Fibroblast of the conjunctiva (primary cell): ENCODE data around the gene RAB3GAP2.
"Not testable (repeated sequence)": the region's sequence is repeated elsewhere in the genome, so short reads cannot be mapped to it uniquely, and the experiment has no call there.

Experiments used
- DNase-seq: peaks from one replicate; pipeline ENCODE4 v3.0.0-alpha.2; 2010; ENCODE audit warnings: low read depth

RAB3GAP2 gene

DNA sequence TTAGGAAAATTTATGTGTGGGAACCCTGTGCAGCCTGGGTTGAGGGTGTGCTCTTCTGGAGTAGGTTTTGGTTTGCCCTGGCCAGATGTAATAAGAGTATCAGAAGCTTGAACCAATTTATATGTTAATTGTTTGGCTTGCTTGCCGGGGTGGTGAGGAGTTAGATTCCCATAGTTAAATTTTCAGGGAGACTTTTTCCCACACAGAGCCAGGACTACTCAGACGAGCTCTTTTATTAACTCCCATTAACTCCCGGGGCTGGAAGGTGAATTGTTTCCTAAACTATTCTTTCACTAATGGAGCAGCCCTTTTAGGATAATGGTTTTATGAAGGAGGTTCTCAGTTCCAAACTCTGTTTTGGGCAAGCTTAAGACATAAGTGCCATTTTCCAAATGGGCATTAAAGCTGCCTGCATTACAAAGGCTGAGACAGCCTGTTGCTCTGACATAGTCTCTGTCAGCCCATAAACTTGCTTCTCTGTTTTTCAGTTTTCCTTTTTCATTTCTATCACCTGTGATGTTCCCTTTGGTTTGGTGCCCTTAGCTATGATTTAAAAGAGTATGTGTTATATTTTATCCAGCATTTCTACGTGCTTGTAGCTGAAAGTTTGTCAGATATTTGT, 18.0 kb upstream of the RAB3GAP2 start:
- no peak for DNase-seq

DNA sequence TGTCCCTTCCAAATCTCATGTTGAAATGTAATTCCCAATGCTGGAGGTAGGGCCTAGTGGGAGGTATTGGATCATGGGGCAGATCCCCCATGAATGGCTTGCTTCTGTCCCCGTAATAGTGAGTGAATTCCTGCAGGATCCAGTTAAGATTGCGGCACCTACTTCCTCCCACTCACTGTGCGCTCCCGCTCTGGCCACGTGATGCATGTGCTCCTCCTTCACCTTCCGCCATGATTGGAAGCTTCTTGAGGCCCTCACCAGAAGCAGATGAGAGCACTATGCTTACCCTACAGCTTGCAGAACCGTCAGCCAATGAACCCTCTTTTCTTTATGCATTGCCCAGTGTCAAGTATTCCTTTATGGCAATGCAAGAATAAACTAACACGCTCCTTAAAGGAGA, 14.9 kb upstream of the RAB3GAP2 start:
- DNase-seq, result no peak

DNA sequence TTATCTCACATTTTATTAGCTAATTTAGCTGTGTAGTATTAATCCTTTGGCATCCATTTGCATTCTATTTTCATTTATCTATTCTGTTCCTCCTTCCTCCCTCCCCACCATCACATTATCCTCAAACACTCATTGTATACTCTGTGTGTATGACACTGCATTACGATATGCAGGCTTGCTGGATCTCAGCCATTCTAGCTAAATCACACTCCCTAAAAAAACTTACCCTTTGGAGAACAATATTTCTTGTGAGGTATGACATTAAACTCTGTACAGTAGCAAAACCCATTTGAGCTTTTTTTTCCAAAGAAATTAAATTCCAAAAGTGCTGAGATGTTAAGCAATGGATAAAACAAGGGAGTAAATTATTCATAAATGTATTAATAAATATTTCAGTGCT, 11.4 kb upstream of the RAB3GAP2 start:
- DNase-seq, result no peak

DNA sequence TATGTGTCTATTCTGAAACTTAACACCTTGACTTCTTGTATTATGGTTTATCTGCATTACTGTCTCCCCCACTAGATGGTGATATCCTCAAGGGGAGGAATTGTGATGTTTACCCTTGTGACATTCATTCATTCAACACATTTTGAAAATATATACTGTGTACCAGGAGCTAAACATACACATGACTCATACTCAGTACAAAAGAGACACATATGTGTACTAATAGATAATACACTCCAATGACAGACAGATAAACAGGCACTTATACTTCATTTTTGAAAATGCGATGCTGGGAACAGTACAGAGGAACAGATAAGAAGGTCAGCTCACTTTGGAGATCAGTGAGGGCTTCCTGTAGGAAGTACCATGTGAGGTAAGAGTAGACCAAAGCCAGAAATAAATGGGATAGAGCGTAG, 8.9 kb upstream of the RAB3GAP2 start:
- peak; percentile 17 for DNase-seq

DNA sequence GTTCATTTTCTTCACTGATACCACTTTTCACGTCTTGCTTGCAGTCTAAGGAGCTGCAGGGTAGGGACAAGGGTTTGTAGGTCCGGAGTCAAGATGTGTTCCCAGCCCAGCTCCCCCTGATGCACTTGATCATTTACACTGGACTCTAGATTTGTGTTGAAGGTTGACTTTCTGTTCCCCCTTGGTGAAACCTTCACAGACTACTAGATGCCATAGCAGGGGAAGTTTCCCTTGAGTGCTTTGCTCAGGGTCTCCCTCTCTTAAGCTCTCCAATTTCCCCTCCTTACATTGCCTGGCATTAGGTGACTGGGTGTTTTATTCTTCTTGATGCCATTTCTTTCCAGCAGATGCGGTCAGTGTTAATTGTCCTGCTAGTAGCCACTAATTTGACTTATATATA, 8.0 kb upstream of the RAB3GAP2 start:
- DNase-seq, result no peak

DNA sequence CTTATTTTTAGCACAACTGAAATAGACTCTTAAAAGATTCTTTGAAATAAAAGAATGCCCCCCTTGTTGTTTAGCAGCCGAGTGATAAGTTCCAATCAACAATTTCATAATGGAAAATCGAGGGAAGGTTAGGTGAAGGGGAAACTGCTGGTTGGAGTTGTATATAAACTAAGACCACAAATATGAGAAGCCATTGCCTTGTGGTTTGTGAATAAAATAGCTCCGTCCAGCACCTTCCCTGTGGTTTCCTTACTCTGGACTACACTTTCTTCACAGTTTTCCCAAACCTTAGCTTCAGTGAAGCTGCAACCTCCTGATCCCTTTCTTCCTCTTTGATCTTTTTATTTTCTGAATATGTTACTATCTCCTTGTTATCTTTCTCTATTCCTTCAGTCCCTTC, 6.7 kb upstream of the RAB3GAP2 start:
- DNase-seq, result no peak

DNA sequence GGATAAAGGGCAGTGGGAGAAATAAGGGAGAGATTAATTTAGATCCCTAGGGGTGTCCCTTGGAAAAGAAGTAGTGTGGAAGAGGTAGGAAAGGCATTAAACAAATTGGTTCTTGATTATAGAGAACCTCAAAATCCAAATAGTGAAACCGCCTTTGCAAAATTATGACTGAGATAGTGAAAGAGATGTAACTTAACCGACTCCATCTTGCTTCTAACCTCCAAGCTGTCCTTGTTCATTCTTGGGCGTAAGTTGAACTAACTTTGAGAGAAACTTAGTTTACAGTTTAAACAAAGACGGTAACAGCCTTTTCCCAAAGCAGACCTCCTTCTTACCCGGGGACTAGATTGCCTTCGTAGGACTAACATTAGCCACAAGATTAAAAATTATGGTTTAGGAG, 3.2 kb upstream of the RAB3GAP2 start:
- no peak for DNase-seq

DNA sequence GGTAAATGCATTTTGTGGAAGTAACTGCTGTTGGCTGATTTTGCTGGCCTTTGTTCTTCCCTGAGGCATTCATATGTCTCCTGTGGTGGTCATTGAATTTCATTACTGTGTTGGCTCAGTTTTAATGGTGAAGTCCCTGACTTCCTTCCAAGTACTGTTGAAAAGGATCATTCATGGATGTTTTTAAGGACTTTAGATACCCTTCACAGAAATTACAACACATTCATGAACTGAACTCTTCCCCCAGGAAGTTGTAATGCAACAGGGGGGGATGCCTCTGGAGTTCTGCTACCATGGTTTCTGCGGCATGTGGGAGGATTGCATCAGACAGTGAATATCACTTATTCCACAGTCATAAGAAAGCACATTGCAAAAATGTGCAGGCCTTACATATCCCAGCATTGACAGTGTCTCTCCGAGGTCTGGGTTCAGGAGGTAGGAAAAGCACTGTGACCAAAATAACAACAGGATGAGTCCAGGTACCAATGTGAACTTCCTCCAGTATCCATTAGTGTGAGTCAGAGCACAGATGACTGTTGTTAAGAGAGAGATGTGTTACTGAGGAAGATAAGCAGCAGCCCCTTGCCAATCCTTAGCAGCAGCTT, 2.1 kb upstream of the RAB3GAP2 start:
- peak; percentile 46 for DNase-seq

DNA sequence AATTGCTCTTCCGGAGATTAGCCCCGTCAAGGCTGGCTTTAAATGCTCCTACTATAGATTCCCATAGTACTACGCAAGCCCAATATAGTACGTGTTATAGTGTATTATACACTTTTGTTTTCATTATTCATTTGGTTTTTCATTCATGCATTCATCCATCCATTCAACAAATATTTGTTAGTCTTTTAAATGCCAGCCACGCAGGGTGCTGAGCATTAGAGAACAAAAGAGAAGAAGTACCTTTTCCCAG, 513 bp upstream of the RAB3GAP2 start:
- DNase-seq, result no peak

DNA sequence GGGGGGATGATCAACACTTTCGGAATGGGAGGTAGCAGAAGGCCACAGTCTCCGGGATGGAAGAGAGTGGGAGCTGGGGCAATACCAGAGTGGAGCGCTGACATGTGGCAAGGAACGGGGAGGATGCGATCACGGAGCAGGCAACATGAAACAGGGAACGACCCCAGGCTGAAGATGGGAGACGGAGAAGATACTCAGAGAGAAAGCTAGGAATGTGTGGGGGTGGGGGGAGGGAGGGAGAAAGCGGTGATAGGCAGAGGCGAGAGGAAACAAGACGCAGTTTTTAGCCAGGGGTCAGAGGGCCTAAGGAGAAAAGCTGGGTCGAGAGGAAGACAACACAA, 577 bp downstream of the RAB3GAP2 start:
- peak; percentile 6 for DNase-seq

DNA sequence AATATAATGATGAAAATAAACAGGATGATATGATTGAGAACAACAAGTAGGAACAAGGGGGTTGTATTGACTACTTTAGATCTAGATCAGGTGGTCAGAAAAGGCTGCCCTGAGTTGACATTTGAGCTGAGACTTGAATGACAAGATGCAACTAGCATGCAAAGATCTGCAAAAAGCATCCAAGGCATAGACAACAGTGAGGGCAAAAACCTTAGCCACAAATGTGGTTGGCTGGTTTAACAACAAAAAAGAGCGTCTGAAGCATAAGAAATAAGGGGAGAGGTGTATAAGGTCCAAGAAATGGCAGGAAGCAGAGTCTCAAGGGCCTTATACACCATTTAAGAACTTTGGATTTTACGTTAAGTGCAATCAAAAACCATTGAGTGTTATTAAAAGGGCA, 3.2 kb downstream of the RAB3GAP2 start:
- no peak for DNase-seq

DNA sequence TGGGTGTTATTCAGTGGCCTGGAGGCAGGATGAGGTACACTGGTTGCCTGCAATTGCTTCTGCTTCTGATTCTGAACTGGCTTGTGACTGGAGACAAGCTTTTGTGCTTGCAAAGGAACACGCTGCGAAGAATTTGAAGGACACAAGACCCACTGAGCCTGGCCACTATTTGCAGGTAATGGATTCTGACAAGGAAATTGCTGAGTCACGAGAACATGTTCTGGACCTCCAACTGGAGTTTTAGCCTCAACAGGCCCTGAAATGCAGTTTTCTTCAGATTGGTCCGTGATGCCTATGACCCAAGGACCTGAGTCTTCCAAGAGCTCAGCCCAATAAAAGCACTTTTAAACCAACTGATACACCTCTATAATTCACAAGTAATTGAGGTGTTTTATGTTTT, 4.6 kb downstream of the RAB3GAP2 start:
- no peak for DNase-seq

DNA sequence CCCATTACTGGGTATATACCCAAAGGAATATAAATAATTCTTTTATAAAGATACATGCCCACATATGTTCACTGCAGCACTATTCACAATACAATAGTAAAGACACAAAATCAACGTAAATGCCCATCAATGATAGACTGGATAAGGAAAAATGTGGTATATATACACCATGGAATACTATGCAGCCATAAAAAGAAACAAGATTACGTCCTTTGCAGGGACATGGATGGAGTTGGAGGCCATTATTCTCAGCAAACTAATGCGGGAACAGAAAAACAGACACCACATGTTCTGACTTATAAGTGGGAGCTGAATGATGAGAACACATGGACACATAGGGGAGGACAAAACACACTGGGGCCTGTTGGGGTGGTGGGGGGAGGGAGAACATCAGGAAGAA, 12.0 kb downstream of the RAB3GAP2 start:
- not testable (repeated sequence) for DNase-seq

DNA sequence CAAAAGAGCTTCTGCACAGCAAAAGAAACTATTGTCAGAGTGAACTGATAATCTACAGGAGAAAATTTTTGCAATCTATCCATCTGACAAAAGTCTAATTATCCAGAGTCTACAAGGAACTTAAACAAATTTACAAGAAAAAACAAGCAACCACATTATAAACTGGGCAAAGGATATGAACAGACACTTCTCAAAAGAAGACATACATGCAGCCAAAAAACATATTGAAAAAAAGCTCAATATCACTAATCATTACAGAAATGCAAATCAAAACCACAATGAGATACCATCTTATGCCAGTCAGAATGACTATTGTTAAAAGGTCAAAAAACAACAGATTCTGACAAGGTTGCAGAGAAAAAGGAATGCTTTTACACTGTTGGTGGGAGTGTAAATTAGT, 12.5 kb downstream of the RAB3GAP2 start:
- not testable (repeated sequence) for DNase-seq

DNA sequence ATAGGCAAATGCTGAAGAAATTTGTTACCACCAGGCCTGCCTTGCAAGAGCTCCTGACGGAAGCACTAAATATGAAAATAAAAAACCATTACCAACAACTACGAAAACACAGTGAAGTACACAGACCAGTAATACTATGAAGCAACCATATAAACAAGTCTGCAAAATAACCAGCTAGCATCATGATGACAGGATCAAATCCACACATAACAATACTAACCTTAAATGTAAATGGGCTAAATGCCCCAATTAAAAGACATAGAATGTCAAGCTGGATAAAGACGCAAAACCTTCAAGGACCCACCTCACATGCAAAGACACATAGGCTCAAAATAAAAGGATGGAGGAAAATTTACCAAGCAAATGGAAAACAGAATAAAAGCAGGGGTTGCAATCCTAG, 16.1 kb downstream of the RAB3GAP2 start:
- DNase-seq, result not testable (repeated sequence)

DNA sequence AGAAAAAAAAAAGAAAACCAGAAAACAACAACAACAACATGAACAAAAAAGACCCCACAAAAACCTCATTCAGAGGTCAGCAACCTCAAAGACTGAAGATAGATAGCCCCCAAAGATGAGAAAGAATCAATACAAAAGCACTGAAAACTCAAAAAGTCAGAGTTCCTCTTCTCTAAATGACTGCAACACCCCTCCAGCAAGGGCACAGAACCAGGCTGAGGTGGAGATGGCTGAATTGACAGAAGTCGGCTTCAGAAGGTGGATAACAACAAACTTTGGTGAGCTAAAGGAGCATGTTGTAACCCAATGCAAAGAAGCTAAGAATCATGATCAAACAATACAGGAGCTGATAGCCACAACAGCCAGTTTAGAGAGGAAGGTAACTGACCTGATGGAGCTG, 17.0 kb downstream of the RAB3GAP2 start:
- DNase-seq, result no peak

DNA sequence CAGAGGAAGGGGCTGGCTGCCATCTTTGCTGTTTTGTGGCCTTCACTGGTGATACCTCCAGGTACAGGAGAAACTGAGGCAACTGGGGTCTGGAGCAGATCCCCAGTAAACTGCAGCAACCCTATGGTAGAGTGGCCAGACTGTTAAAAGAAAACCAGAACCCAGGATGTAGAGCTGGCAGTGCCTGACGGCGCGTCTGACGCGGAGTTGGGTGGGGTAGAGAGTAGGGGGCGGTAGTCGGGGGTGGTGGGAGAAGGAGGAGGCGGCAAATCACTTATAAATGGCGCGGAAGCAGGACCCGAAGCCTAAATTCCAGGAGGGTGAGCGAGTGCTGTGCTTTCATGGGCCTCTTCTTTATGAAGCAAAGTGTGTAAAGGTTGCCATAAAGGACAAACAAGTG, 19.0 kb downstream of the RAB3GAP2 start:
- DNase-seq, result not testable (repeated sequence)

DNA sequence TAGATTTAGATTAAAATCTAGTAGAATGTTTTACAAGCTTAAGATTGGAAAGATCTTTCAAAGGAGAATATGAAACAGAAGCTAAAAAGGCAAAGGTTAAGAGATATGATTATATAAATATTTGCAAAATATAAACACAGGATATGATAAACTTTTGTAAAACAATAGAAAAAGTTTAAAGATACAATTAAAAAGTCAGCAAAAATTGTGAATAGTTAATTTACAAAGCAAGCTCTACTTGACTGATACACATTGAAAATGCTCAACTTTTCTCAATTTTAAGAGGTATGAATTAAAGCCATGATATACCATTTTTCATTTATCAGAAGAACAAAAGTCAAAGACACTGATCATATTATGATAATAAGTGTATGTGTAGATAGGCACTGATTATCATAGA, 21.0 kb downstream of the RAB3GAP2 start:
- DNase-seq, result no peak

DNA sequence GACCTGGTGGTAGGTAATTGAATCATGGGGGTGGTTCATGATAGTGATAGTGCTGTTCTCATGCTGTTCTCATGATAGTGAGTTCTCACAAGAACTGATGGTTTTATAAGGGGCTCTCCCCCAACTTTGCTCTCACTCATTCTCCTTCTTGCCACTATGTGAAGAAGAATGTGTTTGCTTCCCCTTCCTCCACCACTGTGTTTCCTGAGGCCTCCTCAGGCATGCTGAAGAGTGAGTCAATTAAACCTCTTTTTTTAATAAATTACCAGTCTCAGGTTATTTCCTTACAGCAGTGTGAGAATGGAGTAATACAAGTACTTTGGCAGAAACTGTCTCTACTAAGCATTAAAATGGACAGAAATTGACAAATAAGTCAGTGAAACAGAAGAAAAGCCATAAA, 21.6 kb downstream of the RAB3GAP2 start:
- DNase-seq, result no peak

DNA sequence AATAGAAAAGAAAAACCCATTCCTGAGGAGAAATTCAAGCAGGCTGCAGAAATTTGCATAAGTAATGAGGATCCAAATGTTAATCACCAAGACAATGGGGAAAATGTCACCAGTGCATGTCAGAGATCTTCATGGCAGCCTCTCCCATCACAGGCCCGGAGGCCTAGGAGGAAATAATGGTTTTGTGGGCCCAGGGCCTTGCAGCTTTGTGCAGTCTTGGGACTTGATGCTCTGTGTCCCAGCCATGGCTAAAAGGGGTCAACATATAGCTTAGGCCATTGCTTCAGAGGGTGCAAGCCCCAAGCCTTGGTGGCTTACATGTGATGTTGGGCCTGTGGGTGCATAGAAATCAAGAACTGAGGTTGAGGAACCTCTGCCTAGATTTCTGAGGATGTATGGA, 22.7 kb downstream of the RAB3GAP2 start:
- DNase-seq, result no peak

DNA sequence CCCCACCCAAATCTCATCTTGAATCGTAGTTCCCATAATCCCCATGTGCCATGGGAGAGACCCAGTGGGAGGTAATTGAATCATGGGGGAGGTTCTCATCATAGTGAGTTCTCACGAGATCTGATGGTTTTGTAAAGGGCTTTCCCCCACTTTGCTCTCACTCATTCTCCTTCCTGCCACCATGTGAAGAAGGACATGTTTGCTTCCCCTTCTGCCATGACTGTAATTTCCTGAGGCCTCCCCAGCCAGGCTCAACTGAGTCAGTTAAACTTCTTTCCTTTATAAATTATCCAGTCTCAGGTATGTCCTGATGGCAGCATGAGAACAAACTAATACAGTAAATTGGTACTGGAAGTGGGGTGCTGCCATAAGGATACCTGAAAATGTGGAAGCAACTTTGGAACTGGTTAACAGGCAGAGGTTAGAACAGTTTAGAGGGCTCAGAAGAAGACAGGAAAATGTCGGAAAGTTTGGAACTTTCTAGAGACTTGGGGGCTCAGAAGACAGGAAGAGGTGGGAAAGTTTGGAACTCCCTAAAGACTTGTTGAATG, 23.5 kb downstream of the RAB3GAP2 start:
- DNase-seq, result not testable (repeated sequence)

DNA sequence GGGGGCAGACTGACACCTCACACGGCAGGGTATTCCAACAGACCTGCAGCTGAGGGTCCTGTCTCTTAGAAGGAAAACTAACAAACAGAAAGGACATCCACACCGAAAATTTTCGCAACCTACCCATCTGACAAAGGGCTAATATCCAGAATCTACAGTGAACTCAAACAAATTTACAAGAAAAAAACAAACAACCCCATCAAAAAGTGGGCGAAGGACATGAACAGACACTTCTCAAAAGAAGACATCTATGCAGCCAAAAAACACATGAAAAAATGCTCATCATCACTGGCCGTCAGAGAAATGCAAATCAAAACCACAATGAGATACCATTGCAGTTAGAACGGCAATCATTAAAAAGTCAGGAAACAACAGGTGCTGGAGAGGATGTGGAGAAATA, 26.4 kb downstream of the RAB3GAP2 start:
- not testable (repeated sequence) for DNase-seq

DNA sequence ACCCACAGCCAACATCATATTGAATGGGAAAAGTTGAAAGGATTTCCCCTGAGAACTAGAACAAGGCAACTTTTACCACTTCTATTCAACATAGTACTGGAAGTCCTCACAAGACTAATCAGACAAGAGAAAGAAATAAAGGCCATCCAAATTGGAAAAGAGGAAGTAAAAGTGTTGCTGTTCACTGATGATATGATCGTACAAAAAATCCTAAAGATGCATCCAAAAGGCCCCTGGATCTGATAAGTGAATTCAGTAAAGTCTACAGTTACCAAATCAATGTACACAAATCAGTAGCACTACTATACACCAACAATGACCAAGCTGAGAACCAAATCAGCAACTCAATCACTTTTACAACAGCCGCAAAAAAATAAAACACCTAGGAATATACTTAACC, 28.3 kb downstream of the RAB3GAP2 start:
- no peak for DNase-seq

DNA sequence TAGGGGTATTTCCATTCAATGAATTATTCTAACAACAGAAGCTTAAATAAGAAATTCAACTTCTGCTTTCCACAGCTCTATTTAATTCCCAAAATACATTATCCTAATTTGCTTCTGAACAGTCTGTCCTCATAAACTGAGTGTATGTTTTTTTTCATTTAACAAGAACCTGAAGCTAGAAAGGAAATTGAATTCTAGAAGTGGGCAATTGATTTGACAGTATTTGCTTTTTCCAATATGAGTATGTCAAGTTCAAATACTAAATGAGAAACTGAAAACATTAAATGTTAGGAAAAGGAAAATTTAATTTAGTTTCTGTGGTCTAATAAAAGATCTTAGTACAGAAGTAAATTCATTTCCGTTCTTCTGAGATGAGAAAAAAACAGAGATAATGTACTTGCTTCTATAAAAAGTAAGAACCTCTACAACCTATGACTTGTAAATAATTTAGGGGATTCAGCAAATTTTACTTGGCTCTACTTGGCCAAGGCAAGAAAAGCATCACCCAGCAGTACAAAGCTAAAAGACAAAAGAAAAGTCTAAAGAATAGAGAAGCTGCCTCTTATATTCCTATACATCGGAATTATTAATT, 31.1 kb downstream of the RAB3GAP2 start:
- no peak for DNase-seq
